Measurements from ENCODE around the gene ARSJ. TPM values are rescaled to one million over a fixed set of nuclear protein-coding genes. Genes with fewer than 3 reads are reported as not detected.
A peak's percentile ranks its signal among the peaks of the same experiment; 100 is the strongest.

The ARSJ gene
- total RNA-seq, 1 donor from 2014 or later = 61.7 TPM

DNA sequence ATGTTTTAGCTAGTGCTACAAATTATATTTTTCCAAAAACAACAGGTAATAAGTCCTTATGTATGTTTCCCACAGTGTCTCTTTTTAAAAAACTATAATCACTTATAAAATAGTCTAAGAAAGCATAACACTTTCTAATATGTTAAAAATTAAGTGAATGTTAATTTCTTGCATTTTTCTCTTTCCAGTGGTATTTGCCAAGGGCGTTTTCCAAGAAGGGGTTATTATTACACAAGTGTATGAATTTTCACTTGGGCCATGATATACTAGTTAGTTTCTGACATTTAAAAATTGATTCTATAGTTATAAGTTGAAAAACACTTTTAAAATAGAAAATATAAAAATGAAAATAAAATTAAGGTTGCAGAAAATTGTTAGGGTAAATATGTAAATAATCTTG is 74.6 kb downstream of the ARSJ start:
- no peak for DNase-seq (ENCODE audit: extremely low spot score, unreplicated experiment)
- H3K27ac Mint-ChIP-seq (ENCODE audit: unreplicated experiment) = peak overlapping the region; percentile 31
- H3K9me3 Mint-ChIP-seq (ENCODE audit: unreplicated experiment) = no peaks in the 10 kb centered on the region
- H3K36me3 Mint-ChIP-seq (ENCODE audit: unreplicated experiment) = peaks cover 25% of the 10 kb centered on the region
- TF ChIP-seq, protein P1, sequence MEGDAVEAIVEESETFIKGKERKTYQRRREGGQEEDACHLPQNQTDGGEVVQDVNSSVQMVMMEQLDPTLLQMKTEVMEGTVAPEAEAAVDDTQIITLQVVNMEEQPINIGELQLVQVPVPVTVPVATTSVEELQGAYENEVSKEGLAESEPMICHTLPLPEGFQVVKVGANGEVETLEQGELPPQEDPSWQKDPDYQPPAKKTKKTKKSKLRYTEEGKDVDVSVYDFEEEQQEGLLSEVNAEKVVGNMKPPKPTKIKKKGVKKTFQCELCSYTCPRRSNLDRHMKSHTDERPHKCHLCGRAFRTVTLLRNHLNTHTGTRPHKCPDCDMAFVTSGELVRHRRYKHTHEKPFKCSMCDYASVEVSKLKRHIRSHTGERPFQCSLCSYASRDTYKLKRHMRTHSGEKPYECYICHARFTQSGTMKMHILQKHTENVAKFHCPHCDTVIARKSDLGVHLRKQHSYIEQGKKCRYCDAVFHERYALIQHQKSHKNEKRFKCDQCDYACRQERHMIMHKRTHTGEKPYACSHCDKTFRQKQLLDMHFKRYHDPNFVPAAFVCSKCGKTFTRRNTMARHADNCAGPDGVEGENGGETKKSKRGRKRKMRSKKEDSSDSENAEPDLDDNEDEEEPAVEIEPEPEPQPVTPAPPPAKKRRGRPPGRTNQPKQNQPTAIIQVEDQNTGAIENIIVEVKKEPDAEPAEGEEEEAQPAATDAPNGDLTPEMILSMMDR (IDR thresholded peaks at IDR 0.05) = no peak
- peaks cover 21% of the 10 kb centered on the region for H3K4me1 Mint-ChIP-seq (ENCODE audit: unreplicated experiment)
- H3K4me3 Mint-ChIP-seq (ENCODE audit: unreplicated experiment) = no peak overlapping the region
- H3K27me3 Mint-ChIP-seq (ENCODE audit: unreplicated experiment) = no peaks in the 10 kb centered on the region

DNA sequence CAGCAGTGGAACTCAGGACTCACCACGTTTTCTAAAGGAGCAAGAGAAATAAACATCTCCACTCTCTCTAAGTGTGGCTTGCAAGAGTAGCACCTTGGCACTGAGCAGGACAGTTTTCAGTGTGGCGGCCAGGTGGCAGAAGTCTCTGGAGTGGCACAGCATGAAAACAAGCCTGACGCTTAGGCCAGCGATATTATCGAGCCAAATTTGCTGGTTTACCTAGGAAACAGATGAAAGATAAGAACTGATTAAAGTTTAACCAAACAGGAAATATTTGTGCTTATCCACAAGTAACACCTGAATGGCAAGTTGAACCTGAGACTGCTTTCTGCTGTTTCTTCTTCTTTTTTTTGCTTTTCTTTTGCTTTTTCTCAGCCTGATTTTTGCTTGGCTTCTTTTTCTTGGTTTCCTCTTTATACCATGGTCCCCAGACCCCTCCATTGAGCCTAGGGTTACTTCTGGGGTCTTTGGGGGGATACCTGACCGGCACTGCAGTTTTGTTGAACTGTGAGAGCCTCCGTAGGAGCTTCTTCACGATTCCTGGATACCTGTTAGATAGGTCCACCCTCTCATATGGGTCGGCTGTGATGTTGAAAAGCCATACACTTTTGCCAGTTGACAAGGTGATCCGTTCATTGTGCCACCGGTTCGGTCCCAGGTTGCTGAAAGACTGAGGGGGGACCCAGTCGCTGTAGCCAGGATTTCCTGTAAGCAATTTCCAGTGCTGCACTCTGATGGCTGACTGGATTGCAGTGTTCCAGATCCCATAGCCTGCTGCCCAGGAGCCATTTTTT is 77.3 kb downstream of the ARSJ start:
- TF ChIP-seq, protein P1 (IDR thresholded peaks at IDR 0.05) = no peak
- Mint-ChIP-seq H3K9me3 (ENCODE audit: unreplicated experiment) (no peaks in the 10 kb centered on the region), H3K27ac (ENCODE audit: unreplicated experiment) (peak overlapping the region; percentile 35), H3K36me3 (ENCODE audit: unreplicated experiment) (peaks cover 26% of the 10 kb centered on the region), H3K4me3 (ENCODE audit: unreplicated experiment) (no peak overlapping the region), H3K4me1 (ENCODE audit: unreplicated experiment) (peaks cover 30% of the 10 kb centered on the region), H3K27me3 (ENCODE audit: unreplicated experiment) (no peaks in the 10 kb centered on the region)
- DNase-seq (ENCODE audit: extremely low spot score, unreplicated experiment) = no peak

GRCh38 chr4:113899271-113900070 is 80.0 kb downstream of the ARSJ start:
- Mint-ChIP-seq H3K36me3 (ENCODE audit: unreplicated experiment) (peaks cover 45% of the 10 kb centered on the region), H3K9me3 (ENCODE audit: unreplicated experiment) (peaks cover 4% of the 10 kb centered on the region), H3K27ac (ENCODE audit: unreplicated experiment) (peak overlapping the region; percentile 33), H3K27me3 (ENCODE audit: unreplicated experiment) (no peaks in the 10 kb centered on the region), H3K4me1 (ENCODE audit: unreplicated experiment) (peaks cover 12% of the 10 kb centered on the region), H3K4me3 (ENCODE audit: unreplicated experiment) (no peak overlapping the region)
- no peak for DNase-seq (ENCODE audit: extremely low spot score, unreplicated experiment)
- TF ChIP-seq, protein P1 (IDR thresholded peaks at IDR 0.05) = no peak

DNA sequence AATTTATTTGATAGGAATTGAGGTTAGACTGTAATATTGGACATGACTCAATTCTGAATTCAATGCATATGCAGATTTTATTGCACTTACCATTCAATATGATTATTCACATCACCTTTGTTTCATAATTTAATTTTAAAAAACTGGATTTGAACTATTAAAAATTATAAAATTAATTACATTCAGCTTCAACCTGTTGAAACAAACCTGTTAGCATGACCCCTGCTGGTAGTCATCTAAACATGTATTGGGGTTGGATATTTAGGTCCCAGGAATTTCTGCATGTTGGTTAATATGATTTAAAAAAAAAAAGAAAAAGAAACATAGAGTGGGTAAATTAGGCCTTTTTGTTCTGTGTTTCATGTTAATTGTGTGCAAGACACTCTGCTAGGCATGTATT is 85.9 kb downstream of the ARSJ start:
- no peak for DNase-seq (ENCODE audit: extremely low spot score, unreplicated experiment)
- H3K4me3 Mint-ChIP-seq (ENCODE audit: unreplicated experiment) = no peak overlapping the region
- TF ChIP-seq, protein P1 (IDR thresholded peaks at IDR 0.05) = no peak
- H3K36me3 Mint-ChIP-seq (ENCODE audit: unreplicated experiment) = peaks cover 28% of the 10 kb centered on the region
- H3K9me3 Mint-ChIP-seq (ENCODE audit: unreplicated experiment) = peaks cover 4% of the 10 kb centered on the region
- peaks cover under 1% of the 10 kb centered on the region for H3K4me1 Mint-ChIP-seq (ENCODE audit: unreplicated experiment)
- H3K27me3 Mint-ChIP-seq (ENCODE audit: unreplicated experiment) = no peaks in the 10 kb centered on the region
- H3K27ac Mint-ChIP-seq (ENCODE audit: unreplicated experiment) = no peak overlapping the region

- Mint-ChIP-seq H3K4me1 (ENCODE audit: unreplicated experiment) (peaks cover 4% of the 10 kb centered on the region), H3K36me3 (ENCODE audit: unreplicated experiment) (peaks cover 6% of the 10 kb centered on the region), H3K27ac (ENCODE audit: unreplicated experiment) (no peak overlapping the region), H3K9me3 (ENCODE audit: unreplicated experiment) (no peaks in the 10 kb centered on the region), H3K4me3 (ENCODE audit: unreplicated experiment) (no peak overlapping the region), H3K27me3 (ENCODE audit: unreplicated experiment) (no peaks in the 10 kb centered on the region)
- no peak for DNase-seq (ENCODE audit: extremely low spot score, unreplicated experiment)
- TF ChIP-seq, protein P1 (IDR thresholded peaks at IDR 0.05) = no peak
These were observed 91.4 kb downstream of the ARSJ start for GRCh38 chr4:113888006-113888405.
